ENCODE measurements around the gene ALAD. TPM values are rescaled to one million over a fixed set of nuclear protein-coding genes. Genes with fewer than 3 reads are reported as not detected.

ALAD gene
- total RNA-seq, 4 donors from 2014 or later: 1.5 to 26.6 (median 16.1) TPM

DNA sequence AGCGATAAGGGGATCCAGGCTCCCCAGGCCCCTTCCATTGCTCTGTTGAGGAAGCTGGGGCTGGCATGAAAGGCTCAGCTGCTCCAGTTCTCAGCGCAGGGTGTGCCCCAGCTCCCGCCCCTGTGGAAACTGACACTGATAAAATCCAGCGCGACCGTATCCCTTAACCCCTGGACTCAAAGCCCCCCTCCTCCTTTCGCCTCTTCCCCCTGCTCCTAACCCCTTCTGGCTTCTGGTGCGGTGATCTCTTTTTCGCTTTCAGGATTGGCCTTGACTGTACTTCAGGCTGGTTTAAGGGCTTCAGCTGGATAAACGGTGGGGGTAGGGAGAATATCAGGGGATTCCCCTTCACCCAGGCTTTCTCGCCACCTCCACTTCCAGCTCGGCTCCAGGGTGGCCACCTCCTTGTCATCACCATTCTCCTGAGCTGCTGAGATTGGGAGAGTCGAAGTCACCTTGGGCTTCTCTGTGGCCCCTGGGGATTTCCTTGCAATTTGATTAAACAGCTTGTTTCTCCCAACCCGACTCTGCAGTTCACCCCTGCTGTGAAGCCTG is 50.9 kb downstream of the ALAD start:
- no peak for TF ChIP-seq POLR2A (IDR thresholded peaks at IDR 0.05)
- TF ChIP-seq, protein P1, sequence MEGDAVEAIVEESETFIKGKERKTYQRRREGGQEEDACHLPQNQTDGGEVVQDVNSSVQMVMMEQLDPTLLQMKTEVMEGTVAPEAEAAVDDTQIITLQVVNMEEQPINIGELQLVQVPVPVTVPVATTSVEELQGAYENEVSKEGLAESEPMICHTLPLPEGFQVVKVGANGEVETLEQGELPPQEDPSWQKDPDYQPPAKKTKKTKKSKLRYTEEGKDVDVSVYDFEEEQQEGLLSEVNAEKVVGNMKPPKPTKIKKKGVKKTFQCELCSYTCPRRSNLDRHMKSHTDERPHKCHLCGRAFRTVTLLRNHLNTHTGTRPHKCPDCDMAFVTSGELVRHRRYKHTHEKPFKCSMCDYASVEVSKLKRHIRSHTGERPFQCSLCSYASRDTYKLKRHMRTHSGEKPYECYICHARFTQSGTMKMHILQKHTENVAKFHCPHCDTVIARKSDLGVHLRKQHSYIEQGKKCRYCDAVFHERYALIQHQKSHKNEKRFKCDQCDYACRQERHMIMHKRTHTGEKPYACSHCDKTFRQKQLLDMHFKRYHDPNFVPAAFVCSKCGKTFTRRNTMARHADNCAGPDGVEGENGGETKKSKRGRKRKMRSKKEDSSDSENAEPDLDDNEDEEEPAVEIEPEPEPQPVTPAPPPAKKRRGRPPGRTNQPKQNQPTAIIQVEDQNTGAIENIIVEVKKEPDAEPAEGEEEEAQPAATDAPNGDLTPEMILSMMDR (IDR thresholded peaks at IDR 0.05): no peak
- H3K4me3 ChIP-seq: no peak overlapping the region

GRCh38 chr9:113349445-113350094 is 51.5 kb downstream of the ALAD start, which contains the start of gene BSPRY:
BSPRY (plus strand) TSS chr9:113349541; CDS start chr9:113349580, 39 bp downstream.
- Histone ChIP-seq H3K4me1 (peaks cover 0 to 10% of the 10 kb centered on the region in 2 donors), H3K4me3 (peak within 1 kb of the TSS in 1 of 2 donors; percentile 28), H3K27ac (no peak within 1 kb of the TSS), H3K9me3 (no peaks in the 10 kb centered on the region), H3K36me3 (no peaks in the 10 kb centered on the region), H3K27me3 (peaks cover 3 to 14% of the 10 kb centered on the region in 2 donors)
- intact Hi-C loops (cut with DNase I; ENCODE audit: low total_unique reads): no loop called here
- no peak for DNase-seq
- TF ChIP-seq, protein P1 (IDR thresholded peaks at IDR 0.05): no peak
- TF ChIP-seq POLR2A (IDR thresholded peaks at IDR 0.05): peak in 1 of 2 donors; percentile 19

More for the DNA sequence above, 50.9 kb downstream of the ALAD start:
- intact Hi-C loops (cut with DNase I; ENCODE audit: low total_unique reads): no loop called here
- H3K4me1 ChIP-seq: peaks cover 0 to 10% of the 10 kb centered on the region in 2 donors
- H3K27me3 ChIP-seq: peaks cover 3 to 14% of the 10 kb centered on the region in 2 donors
- no peaks in the 10 kb centered on the region for H3K36me3 ChIP-seq
- no peak for DNase-seq
- H3K9me3 ChIP-seq: no peaks in the 10 kb centered on the region
- no peak overlapping the region for H3K27ac ChIP-seq

- Histone ChIP-seq H3K4me3 (no peak overlapping the region), H3K9me3 (no peaks in the 10 kb centered on the region), H3K27me3 (peaks cover 3 to 14% of the 10 kb centered on the region in 2 donors), H3K36me3 (no peaks in the 10 kb centered on the region), H3K27ac (no peak overlapping the region), H3K4me1 (peaks cover 0 to 10% of the 10 kb centered on the region in 2 donors)
- intact Hi-C loops (cut with DNase I; ENCODE audit: low total_unique reads): no loop called here
- no peak for DNase-seq
- TF ChIP-seq POLR2A (IDR thresholded peaks at IDR 0.05): no peak
- TF ChIP-seq, protein P1 (IDR thresholded peaks at IDR 0.05): no peak
These were observed 52.0 kb downstream of the ALAD start for GRCh38 chr9:113349066-113349444.

DNA sequence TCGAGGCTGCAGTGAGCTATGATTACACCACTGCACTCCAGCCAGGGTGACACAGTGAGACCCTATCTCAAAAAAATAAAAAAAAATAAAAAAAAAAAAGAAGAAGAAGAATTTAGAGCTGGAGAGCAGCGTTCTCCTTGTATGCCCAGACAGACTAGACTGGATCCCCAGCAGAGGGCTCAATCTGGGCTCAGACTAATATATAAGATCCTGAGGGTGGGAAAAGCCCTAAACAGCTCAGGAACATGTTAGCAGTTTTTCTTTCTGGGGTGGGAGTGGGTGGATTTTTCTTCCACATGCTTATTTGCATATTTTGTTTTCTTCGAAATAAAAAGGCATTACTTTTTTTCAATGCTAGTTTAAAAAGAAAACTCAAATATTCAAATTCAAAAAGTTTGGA is 52.6 kb downstream of the ALAD start:
- intact Hi-C loops (cut with DNase I; ENCODE audit: low total_unique reads): no loop called here

DNA sequence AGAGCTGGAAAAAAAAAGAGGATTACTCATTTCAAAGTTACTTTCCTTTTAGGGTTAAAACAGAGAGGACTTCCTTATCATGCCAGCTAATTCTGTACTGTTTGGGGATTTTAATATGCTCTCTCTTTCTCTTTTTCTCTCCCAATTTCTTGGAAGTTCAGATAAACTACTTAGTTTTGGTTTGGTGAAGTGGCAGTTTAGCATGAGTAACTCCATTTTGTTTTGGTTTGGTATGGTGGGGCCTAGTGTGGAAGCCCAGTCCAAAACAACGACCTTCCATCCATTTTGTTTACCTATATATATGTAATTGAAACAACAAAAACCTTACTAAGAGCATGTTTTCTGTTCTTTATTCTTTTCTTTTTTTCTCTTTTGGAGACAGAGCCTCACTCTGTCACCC is 55.4 kb downstream of the ALAD start:
- Histone ChIP-seq H3K27me3 (peaks cover 3 to 10% of the 10 kb centered on the region in 2 donors), H3K27ac (no peak overlapping the region), H3K4me3 (no peak overlapping the region), H3K4me1 (peaks cover 0 to 10% of the 10 kb centered on the region in 2 donors), H3K36me3 (no peaks in the 10 kb centered on the region), H3K9me3 (no peaks in the 10 kb centered on the region)
- intact Hi-C loops (cut with DNase I; ENCODE audit: low total_unique reads): no loop called here
- TF ChIP-seq, protein P1 (IDR thresholded peaks at IDR 0.05): no peak
- no peak for TF ChIP-seq POLR2A (IDR thresholded peaks at IDR 0.05)
- no peak for DNase-seq

More for the DNA sequence above, 52.6 kb downstream of the ALAD start:
- Histone ChIP-seq H3K4me3 (no peak overlapping the region), H3K27ac (no peak overlapping the region), H3K9me3 (no peaks in the 10 kb centered on the region), H3K27me3 (peaks cover 3 to 14% of the 10 kb centered on the region in 2 donors), H3K36me3 (no peaks in the 10 kb centered on the region), H3K4me1 (peaks cover 0 to 10% of the 10 kb centered on the region in 2 donors)
- TF ChIP-seq, protein P1 (IDR thresholded peaks at IDR 0.05): no peak
- no peak for TF ChIP-seq POLR2A (IDR thresholded peaks at IDR 0.05)
- DNase-seq: no peak
